ENCODE data around the gene FREM1. TPM values are rescaled to one million over a fixed set of nuclear protein-coding genes. Genes with fewer than 3 reads are reported as not detected.

Gene FREM1
- total RNA-seq, 1 donor from 2014 or later = not detected

DNA sequence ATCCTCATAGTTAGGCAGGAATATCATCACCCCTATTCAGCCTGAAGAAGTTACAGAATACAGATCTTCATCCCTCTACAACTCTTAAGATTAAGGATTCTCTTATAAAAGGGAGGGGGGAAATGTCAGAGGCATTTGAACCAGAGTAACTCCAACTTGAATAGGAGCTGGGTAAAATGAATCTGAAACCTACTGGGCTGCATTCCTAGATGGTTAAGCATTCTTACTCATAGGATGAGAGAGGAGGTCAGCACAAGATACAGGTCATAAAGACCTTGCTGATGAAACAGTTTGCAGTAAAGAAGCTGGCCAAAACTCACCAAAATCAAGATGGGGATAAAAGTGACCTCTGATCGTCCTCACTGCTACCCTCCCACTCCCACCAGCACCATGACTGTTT lies 14.4 kb downstream of the FREM1 start:
- Mint-ChIP-seq H3K9me3 (no peaks in the 10 kb centered on the region), H3K27me3 (peaks cover 3% of the 10 kb centered on the region), H3K36me3 (ENCODE audit: low read depth) (no peaks in the 10 kb centered on the region), H3K4me3 (no peak overlapping the region), H3K27ac (no peak overlapping the region), H3K4me1 (no peaks in the 10 kb centered on the region)
- POLR2A ChIA-PET = no interaction called here
- intact Hi-C loops (cut with micrococcal nuclease) = no loop called here
- TF ChIP-seq, protein P1, sequence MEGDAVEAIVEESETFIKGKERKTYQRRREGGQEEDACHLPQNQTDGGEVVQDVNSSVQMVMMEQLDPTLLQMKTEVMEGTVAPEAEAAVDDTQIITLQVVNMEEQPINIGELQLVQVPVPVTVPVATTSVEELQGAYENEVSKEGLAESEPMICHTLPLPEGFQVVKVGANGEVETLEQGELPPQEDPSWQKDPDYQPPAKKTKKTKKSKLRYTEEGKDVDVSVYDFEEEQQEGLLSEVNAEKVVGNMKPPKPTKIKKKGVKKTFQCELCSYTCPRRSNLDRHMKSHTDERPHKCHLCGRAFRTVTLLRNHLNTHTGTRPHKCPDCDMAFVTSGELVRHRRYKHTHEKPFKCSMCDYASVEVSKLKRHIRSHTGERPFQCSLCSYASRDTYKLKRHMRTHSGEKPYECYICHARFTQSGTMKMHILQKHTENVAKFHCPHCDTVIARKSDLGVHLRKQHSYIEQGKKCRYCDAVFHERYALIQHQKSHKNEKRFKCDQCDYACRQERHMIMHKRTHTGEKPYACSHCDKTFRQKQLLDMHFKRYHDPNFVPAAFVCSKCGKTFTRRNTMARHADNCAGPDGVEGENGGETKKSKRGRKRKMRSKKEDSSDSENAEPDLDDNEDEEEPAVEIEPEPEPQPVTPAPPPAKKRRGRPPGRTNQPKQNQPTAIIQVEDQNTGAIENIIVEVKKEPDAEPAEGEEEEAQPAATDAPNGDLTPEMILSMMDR (IDR thresholded peaks at IDR 0.05) = no peak
- no peak for DNase-seq
- ATAC-seq (ENCODE audit: low read depth) = no peak
- CTCF ChIA-PET = no interaction called here

DNA sequence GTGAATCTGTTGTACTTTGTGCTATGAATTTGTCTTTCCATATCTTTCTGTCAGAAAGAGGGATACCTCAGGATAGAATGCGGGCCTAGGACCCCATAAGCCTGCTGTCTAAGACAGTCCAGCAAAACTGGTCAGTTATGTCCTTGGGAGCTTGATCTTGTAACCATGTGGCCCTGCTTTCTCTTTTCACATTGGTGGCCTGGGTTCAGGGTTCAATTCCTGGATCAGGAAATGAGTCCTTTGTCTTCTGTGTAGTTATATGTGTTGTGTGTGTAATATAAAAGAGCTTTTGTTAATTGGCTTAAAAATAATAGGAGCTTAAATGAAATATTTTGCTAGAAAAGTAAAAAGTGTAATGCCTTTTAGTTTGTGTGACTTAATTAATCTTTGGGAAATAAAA lies 16.9 kb downstream of the FREM1 start:
- Mint-ChIP-seq H3K27ac (no peak overlapping the region), H3K9me3 (no peaks in the 10 kb centered on the region), H3K4me3 (no peak overlapping the region), H3K36me3 (ENCODE audit: low read depth) (no peaks in the 10 kb centered on the region), H3K4me1 (no peaks in the 10 kb centered on the region), H3K27me3 (peaks cover 3% of the 10 kb centered on the region)
- no peak for DNase-seq
- ChIA-PET CTCF (no interaction called here), POLR2A (no interaction called here)
- no peak for ATAC-seq (ENCODE audit: low read depth)
- intact Hi-C loops (cut with micrococcal nuclease) = no loop called here
- TF ChIP-seq, protein P1 (IDR thresholded peaks at IDR 0.05) = no peak

DNA sequence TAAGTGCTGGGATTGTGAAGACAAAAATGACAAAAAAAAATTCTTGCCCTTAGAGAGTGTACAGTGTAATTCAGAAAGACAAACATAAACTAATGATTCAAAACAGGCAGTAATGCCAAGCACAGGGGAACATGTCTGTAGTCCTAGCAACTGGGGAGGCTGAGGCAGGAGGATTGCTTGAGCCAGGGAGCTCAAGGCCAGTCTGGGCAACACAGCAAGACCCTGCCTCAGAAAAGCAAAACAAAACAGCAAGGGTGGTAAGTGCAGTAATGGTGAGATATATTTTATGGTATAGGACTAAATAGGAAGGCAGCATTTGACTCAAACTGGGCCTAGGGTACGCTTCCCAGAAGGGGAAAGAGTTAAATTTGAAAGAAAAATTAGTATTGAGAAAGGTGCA lies 18.9 kb downstream of the FREM1 start:
- ChIA-PET CTCF (no interaction called here), POLR2A (no interaction called here)
- Mint-ChIP-seq H3K9me3 (no peaks in the 10 kb centered on the region), H3K4me3 (no peak overlapping the region), H3K36me3 (ENCODE audit: low read depth) (no peaks in the 10 kb centered on the region), H3K27ac (no peak overlapping the region), H3K4me1 (no peaks in the 10 kb centered on the region), H3K27me3 (peaks cover 3% of the 10 kb centered on the region)
- ATAC-seq (ENCODE audit: low read depth) = no peak
- no peak for DNase-seq
- intact Hi-C loops (cut with micrococcal nuclease) = no loop called here
- TF ChIP-seq, protein P1 (IDR thresholded peaks at IDR 0.05) = no peak

DNA sequence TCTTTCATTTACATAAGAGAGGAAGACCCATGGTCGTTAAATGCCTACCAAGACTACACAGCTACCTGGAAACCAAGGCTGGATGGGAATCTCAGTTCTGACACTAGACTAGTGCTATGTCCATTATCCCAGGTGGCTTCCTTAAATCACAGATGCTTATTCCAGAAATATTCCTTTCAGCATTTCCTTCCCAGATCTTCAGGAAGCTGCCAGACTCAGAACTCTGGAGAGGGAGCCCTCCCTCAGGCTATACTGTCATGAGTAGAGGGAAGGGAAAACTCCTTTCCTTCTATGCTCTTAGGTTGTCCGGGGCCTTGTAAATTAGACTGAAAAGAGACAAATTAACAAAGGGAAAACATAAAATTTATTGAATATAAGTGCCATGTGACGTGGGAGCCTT lies 20.8 kb downstream of the FREM1 start:
- Mint-ChIP-seq H3K36me3 (ENCODE audit: low read depth) (no peaks in the 10 kb centered on the region), H3K4me1 (no peaks in the 10 kb centered on the region), H3K4me3 (no peak overlapping the region), H3K9me3 (no peaks in the 10 kb centered on the region), H3K27ac (no peak overlapping the region), H3K27me3 (no peaks in the 10 kb centered on the region)
- ChIA-PET CTCF (no interaction called here), POLR2A (no interaction called here)
- DNase-seq (no peak), ATAC-seq (ENCODE audit: low read depth) (no peak)
- TF ChIP-seq, protein P1 (IDR thresholded peaks at IDR 0.05) = no peak
- intact Hi-C loops (cut with micrococcal nuclease) = no loop called here

DNA sequence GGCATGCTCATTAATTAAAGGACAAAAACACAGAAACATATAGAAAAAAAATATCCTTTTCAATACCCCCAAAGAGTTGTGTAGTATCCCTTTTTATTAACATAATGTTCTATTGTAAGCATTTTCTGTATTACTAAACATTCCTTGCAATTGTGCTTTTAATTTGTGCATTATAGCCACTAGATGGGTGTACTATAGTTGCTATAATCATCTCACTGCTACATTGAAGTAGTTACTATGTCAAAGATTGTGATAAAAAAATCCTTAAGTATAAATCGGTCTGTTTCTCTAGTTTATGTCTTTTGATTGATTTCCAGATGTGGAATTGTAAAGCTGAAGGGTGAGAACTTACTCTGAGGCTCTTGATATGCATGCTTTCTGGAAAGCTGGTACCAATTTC lies 21.4 kb downstream of the FREM1 start:
- H3K4me1 Mint-ChIP-seq = no peaks in the 10 kb centered on the region
- TF ChIP-seq, protein P1 (IDR thresholded peaks at IDR 0.05) = no peak
- H3K9me3 Mint-ChIP-seq = no peaks in the 10 kb centered on the region
- CTCF ChIA-PET = no interaction called here
- no peak overlapping the region for H3K27ac Mint-ChIP-seq
- H3K4me3 Mint-ChIP-seq = no peak overlapping the region
- H3K27me3 Mint-ChIP-seq = no peaks in the 10 kb centered on the region
- intact Hi-C loops (cut with micrococcal nuclease) = no loop called here
- H3K36me3 Mint-ChIP-seq (ENCODE audit: low read depth) = no peaks in the 10 kb centered on the region
- ATAC-seq (ENCODE audit: low read depth) = no peak
- no peak for DNase-seq
- POLR2A ChIA-PET = no interaction called here

Measured in activated B cell treated with CpG ODN at 0.5 μM for 24 hours (primary cell).